Activated CD4-positive, alpha-beta T cell treated with anti-CD3 and anti-CD28 coated beads for 1 hour (primary cell): ENCODE results near the gene PTH1R.

ENCODE experiments used
- DNase-seq: peaks from one replicate; pipeline ENCODE4 v3.0.0-alpha.2; 2020

Gene PTH1R

DNA sequence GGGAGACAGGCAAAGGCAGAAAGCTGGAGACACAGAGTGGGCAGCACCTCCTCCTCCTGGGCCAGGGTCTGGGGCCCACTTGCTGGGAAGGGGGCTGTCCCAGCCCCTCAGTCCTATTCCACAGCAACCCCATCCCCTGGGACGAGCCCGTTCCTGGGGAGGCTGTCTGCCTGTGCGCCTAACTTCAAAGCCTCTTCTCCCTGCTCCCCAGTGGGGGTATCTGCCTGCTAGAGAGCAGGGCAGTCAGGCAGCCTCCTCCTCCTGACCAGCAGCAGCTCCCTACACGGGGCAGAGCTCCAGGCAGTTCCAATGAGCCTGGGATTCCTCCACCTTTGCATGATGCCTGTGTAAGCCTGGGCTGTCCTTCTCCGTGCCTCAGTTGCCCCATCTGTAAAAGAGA lies 6.9 kb downstream of the PTH1R start:
- DNase-seq: no peak

DNA sequence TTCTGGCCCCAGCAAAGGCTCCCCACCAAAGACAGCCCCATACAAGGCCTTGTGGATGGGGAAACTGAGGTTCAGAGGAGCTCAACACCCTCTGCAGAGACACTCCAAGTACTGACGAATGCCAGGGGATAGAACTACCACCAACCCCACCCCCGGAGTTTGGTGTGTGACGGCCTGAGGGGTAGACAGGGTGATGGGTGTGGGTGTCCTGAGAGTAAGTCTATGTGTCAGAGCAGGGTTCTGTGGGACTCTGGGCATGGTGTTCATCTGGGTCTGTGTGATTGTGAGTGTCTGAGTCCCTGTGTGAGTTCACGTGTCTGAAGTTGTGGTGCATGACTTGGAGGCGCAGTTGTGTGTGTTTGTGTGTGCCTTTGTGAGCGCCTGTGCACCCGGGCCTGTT lies 7.4 kb downstream of the PTH1R start:
- DNase-seq: no peak

DNA sequence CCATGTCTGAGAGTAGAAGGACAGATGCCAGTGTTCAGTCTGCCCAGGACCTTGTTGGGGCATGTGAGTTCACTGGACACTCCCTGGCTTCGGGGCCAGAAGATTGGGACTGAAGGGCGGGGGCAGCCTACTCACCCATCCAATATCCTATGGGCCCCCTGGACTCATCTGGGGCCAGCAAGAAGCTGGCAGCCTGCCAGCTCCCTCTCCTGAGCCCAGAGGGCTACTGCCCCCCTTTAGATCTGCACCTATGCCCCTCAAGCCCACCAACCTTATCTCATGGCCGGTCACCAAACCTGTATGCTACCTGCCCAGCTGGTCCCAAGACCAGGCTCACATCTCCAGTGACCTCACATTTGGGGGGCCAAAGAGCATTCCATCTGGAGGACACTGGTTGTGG lies 8.1 kb downstream of the PTH1R start:
- no peak for DNase-seq

DNA sequence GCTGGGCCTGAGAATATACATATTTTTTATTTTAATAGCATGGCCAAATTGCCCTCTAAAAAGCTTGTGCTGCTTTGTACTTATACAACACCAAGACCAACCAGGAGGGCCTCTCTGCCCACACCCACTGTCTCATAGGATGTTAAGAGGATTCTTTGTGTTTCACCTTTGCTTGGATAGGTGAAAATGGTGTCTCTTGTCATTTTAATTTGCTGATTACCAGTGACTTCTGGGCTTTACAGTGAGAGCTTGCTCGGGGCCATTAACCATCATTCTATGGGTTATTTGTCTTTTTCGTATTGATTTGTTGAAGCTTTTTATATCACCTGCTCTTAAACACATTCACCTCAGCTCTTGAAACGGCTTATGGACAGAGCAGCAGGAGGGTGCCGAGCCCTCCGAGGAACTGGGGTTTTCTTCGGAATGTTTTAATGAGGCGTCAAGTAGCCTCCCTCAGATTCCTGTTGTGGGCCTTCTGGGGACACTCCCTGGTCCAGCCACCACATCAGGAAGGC lies 10.5 kb downstream of the PTH1R start:
- DNase-seq: no peak

DNA sequence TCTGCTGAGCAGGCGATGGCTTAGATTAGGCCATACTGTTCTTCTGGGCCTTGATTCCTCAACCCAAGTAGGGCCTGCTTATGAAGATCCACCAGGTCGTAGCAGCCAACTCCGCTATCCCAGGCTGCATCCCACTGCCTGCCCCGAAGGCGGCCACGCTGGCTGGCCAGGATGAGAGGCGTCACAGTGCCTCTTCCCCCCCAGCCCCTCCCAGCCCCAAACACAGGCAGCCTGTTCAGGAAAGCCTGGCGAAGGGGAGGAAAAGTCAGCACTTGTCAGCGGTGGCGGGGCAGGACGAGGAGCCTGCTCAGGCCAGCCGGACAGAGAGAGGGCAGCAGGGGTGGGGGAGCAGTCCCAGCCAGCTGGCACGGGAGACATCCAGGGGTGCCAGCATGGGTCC lies 11.2 kb downstream of the PTH1R start:
- DNase-seq: no peak

DNA sequence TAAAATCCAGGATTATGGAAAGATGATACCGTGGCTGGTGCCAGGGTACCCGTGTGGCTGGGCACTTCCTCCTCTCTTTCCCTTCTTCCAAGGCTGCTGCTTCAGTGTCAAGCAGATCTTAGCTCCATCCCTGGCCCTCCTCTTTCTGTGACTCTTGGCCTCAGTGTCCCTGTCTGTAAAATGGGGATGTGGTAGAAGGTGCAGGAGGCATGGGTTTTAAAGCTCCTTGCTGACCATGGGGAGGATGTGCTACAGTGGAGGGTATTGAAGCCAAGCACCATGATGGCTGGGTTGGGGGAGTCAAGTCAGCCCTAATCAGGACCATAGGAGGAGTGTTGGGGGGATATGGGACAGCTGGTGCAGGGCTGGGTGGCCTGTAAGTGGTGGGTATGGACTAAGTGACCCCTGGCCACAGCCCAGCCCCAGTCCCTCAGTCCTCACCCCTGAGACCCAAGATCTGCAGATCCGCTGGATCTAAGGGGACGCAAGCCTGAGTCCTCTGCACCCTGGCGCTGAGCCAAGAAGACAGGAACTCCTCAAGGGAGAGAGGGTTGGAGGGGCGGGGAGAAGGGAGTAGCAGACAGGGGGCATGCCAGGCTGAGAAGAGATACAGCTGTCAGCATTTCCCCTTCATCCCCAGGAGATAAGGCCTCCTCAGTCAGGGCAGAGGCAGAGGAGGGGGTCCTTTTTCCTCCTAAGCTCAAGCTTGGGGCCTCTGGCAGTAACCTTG lies 12.0 kb downstream of the PTH1R start:
- DNase-seq: no peak

DNA sequence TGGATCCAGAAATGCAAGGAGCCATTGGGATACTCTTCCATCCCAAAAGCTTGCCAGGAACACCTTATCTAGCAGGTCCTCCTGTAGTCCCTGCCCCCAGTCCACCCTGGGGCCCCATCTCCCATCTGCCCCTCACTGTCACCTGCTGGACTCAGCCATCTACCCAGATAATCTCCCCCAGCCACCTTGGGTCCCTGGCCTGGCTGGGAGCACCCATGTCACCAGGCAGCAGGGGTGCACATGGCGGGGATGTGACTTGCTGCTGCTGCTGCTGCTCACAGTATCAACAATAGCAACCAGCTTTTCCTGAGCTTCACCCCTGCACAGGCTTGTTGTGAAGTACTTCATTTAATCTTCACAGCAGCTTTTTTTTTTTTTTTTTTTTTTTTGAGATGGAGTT lies 12.6 kb downstream of the PTH1R start:
- DNase-seq: no peak

DNA sequence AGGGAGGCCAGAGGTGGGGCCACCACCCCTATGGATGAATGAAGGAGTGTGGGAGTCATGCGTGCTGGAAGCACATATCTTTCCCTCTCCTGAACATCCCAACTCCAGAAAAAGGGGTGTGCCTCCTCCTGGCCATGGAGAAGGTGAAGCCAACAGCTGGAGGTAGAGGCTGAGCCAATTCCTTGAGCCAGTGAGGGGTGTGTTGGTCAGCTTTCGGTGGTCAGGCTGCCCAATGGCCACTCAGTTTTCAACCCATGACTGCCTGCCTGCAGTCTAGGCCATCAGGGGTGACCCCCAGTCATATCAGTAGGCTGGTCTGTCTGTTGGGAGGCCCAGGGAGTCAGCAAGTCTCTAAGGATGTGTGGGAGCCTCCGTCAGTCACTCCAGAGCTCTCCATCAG lies 13.6 kb downstream of the PTH1R start:
- no peak for DNase-seq

DNA sequence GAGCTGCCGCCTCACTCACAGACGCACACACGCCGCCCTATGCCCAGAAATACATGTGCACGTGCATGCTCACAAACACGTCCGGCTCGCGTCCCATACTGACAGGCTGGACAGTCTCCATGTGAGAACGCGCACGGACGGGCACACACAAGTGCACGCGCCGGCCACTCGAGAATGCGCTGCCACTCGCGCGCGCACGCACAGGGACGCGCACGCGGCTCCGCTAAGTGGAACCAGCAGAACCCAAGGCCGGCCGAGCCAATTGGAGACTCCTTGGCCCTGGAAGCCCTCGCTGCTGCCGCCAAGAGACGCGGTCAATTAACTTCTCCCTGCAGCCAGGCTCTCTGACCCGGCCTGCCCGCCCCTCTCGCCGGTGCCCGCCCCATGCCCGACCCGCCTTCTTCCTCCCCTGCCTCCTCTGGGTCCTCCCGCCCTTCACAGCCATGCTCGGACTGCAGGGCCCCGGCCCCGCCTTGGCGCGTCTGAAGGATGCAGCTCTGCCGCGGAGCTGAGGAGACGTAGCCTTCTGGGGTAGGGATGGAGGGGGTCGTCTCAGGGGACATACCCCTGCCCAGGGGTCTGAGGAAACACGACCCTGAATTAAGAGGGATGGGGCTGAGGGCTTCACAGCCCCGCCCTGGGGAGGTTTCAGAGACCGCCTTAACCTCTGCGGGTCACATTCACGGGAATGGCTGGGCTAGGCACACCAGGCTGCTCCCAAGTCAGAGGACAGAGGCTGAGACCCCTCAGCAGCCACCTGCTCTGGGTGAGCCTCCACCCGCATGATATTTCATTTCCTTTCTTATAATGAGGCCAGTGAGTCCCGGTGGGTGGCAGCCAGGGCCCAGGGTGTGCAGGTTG lies 15.0 kb downstream of the PTH1R start:
- no peak for DNase-seq

DNA sequence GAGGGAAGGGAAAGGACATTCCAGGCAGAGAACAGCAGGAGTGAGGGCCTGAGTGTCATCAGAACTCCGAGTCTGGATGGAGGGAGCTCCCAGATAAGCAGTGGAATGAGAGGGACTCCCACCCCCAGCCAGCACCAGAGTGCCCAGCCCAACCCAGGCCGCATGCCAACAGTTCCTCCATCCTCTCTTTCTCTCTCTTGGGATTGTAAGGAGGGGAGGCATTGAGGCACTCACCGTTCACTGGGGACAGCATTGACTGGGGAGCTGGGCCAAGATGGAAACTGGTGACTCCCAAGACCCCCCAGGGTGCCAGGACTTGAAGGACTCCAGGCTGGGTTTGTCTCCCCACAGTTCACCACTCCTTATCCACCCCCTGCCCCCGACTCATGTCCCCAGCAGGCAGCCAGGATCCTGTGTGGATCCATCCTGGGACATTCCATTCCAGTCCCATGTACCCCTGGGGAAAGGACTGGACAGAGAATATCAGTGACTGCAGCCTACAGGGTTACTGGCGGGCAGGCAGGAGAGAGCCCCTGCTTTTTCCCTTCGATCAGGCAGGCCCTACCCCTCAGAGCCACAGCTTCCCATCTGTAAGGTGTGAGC lies 15.7 kb downstream of the PTH1R start:
- no peak for DNase-seq

DNA sequence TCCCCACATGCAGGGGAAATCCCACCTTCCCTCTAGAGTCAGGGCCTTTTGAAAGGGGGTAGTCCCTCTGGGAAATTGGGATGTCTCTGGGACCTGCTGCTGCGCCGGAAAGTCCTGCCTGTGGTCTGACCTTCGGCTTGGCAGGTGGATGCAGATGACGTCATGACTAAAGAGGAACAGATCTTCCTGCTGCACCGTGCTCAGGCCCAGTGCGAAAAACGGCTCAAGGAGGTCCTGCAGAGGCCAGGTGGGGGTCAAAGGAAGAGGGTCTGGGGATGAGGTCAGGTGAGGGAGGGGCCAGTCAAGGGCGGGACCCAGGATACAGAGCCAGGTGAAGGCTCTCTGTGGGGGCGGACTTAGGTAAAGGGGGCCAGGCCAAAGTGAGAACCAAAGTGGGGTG lies 16.2 kb downstream of the PTH1R start:
- no peak for DNase-seq

DNA sequence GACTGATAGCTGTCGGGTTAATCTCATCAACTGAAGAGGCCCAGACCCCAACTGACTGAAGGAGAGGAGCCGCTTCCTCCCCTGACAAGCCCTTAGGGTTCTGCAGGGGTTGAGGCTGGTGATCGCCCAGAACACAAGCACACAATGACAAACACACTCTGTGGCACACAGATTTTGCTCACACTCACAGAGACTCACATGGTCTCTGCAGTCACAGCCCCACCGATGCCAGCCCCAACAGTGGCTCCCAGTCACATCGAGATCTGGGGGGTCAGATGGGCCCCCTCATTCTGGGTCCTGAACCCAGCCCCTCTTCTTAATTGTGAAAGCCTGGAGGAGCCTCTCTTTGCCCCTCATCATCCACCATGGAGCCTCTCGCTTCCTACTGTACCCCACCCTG lies 16.7 kb downstream of the PTH1R start:
- DNase-seq: no peak

DNA sequence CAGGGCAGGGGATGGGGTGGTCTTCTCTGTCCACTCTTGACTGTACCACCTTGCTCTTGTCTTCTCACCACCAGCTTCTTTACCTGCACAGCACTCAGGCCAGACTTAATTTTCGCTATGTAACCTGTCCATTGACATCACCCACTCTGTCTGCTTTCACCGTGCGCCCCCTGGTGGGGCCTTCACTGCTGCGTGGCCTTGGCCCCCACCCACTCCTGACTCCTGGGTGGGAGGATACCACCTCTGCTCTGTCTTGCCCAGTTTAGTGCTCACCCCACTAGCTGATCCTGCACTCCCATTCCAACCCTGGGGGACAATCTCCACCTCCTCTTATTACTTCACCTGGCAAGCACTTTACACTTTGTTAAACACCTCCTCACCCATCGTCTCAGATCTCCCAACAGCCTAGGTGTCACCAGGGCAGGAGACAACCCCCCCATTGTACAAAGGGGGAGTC lies 17.7 kb downstream of the PTH1R start:
- peak; percentile 67 for DNase-seq

DNA sequence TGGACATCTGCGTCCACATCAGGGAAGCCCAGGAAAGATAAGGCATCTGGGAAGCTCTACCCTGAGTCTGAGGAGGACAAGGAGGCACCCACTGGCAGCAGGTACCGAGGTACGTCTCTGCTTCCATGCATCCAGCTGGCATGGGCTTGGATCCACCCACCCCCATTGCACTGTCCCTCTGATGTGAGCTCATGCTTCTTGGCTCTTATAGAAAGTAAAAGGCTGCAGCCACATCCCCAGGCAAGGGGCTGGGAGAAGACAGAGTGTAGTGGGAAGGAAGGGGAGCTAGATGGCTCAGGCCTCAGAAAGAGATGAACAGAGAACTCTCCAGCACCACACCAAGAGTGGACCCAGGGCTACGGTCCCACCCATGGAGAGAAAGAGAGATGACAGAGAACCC lies 18.2 kb downstream of the PTH1R start:
- DNase-seq: no peak

DNA sequence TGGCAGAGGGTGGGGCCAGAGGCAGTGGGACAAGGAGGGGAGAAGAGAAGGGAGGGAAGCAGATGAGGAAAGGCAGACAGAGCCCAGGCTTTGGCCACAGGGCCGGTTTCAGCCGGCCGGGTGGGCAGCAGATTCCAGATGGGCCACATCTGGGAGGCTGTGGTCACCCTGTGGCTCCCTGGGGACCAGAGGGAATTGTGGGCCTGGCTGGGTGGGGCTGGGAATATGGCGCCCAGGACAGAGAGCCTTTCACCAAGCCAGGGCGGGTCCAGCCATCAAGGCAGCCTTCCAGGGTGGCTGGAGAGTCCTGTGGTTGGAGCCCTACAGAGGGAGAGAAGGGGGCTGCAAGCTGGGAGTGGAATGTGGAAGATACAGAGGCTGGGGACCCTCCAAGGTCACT lies 18.9 kb downstream of the PTH1R start:
- DNase-seq: no peak

DNA sequence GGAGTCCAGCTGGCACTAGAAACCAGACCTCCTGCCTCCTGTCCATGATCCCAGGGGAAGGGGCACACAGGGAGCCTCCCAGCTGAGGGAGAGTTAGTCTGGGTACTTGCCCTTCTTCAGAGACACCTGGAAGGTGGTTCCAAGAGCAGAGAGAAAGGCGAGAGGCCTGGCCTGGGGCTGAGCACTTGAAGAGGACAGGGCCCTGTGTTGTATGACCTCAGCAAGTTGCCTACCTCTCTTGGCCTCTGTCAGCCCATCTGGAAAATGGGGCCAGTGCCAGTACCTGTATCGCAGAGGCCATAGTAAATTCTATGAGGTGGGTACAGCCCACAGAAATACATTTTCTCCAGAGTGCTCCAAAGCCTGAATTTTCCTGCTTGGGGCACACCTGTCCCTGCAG lies 19.5 kb downstream of the PTH1R start:
- no peak for DNase-seq

DNA sequence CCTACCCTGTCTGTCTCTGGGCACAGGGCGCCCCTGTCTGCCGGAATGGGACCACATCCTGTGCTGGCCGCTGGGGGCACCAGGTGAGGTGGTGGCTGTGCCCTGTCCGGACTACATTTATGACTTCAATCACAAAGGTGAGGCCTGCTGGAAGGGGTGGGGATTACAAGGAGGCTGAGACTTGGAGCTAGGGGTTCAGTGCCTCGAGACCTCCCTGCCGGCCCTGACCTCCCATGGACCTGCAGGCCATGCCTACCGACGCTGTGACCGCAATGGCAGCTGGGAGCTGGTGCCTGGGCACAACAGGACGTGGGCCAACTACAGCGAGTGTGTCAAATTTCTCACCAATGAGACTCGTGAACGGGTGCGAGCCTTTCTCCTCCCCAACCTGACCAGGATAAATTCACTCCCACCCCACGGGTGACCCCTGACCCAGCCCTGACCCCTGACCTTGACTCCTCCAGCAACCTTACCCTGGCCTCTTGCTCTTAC lies 20.4 kb downstream of the PTH1R start:
- DNase-seq: no peak

DNA sequence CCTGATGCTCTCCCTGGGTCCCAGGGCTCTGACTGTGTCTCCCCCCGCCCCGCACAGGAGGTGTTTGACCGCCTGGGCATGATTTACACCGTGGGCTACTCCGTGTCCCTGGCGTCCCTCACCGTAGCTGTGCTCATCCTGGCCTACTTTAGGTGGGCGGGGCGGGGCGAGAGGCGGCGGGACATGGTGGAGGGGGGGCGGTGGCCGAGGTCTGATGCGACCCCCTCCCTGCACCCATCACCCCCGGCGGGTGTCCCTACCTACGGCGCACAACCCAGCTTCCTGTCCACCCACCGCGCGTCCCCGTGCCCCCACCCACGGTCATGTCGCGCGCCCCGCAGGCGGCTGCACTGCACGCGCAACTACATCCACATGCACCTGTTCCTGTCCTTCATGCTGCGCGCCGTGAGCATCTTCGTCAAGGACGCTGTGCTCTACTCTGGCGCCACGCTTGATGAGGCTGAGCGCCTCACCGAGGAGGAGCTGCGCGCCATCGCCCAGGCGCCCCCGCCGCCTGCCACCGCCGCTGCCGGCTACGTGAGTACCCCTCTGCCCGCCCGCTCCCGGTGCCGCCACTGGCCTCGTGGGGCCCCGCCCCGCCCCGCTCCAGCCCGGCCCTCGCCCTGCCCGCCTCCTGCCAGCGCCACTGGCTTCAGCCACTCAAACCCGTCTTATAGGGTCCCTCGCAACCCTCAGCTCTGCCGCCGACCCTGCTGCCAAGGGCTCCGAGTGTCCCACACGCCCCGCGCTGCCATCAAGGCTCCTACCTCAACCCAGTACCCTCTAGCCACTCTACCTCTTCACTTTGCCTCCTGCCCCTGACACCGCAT lies 21.0 kb downstream of the PTH1R start:
- no peak for DNase-seq

DNA sequence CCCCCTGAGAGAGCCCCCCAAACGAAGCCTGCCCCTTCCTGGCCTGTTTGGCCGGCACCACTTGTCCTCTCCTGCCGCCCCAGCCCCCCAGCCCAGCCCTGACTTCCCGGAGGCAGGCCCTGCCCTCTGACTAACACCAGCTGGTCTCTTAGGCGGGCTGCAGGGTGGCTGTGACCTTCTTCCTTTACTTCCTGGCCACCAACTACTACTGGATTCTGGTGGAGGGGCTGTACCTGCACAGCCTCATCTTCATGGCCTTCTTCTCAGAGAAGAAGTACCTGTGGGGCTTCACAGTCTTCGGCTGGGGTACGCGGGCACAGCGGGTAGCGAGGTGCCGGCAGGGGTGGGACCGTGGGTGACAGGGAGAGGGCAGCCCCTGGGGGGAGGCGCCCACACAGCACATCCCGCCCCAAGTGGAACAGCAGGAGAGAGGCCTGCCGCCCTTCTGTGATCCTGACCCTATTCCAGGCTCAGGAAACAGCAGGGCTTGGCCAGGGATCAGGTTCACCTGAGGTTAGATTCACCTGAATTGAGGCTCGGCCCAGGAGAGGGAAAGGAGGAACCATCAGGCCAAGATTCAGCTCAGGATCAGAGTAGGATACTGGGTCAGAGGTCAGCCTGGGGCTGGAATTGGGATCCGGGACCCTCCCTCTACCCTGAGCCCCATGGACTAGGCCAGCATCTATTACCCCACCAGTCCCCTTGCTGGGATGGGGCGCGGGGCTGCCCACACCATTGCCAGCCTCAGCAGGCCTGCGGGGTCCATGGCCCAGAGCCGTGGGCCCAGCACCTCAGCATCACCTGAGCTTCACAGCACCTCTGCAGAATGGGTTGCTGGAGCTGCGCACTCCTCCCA lies 21.9 kb downstream of the PTH1R start:
- DNase-seq: no peak

DNA sequence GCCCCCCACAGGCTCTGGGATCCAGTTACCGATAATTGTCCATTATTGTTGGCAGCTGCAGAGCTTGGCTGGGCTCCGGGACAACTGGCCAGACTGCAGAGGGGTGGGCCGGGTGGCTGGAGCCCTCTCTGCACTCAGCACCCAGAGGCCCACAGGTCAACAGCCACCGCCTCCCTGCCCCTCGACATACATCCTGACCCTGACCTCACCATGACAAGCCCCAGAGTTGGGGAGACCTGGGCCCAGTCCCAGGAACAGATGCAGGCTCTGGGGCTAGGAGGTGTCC lies 22.4 kb downstream of the PTH1R start:
- DNase-seq: no peak

DNA sequence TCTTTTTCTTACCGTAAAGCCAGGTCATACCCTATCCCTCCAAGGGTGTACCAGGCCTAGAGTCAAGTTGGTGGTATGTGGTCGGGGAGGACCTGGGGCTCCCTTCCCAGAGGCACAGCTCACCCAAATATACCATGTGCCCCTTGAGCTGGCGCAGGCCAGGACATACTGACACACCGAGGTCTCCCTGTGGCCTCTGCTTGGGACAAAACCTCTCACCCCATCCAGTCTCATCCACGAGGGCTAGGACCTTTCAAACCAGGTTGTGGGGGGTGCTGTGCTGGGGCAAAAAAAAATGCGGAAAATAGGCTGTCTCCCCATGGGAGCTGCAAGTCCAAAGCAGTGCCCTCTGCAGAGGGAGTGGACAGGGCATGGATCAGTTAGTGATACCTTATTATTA lies 22.8 kb downstream of the PTH1R start:
- DNase-seq: no peak

DNA sequence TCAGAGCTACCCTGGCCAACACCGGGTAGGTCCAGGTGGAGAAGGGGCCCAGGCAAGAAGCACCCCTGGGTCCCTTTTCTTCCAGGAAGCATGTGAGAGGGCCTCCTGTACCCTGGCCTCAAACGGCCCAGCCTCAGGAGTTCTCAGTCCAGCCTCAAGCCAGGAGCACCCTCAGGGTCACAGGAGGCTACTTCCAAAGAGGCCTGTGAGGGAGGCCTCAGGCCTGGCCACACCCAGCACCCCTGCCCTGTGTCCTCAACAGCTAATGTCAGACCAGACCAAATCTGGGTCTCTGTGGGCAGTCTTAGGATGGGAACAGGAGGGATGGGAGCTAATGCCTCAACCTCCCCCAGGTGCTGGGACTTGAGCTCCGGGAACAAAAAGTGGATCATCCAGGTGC lies 23.5 kb downstream of the PTH1R start:
- no peak for DNase-seq
